Measurements from ENCODE around the gene TMEM168.

The TMEM168 gene

DNA sequence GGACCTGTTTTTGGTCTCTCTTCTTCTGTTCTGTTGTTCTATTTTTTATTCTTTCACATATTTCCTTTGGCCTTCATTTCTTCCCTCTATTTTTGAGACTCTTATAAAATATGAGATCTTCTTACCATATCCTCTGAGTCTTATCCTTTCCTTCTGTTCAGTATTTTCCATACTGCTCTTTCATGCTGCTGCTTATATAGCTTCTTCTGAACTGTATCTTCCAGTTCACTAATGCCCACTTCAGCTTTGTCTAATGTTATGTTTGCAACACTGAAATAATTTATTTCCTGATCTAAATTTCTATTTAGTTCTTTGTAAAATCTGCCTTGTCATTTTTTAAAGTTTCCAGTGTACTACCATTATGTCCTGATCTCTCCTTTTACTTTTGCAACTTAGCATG lies 12.8 kb downstream of the TMEM168 start:
- ATAC-seq, result no peak
- peak; percentile 77 for TF ChIP-seq ZFP30 (CRISPR knock-in tag; IDR thresholded peaks at IDR 0.05)
- TF ChIP-seq ARNTL (CRISPR knock-in tag; IDR thresholded peaks at IDR 0.05; ENCODE audit: borderline replicate concordance, low read depth), result no peak
- TF ChIP-seq OSR1 (CRISPR knock-in tag; IDR thresholded peaks at IDR 0.05), result no peak
- no peak for TF ChIP-seq ZNF8 (CRISPR knock-in tag; IDR thresholded peaks at IDR 0.05)

DNA sequence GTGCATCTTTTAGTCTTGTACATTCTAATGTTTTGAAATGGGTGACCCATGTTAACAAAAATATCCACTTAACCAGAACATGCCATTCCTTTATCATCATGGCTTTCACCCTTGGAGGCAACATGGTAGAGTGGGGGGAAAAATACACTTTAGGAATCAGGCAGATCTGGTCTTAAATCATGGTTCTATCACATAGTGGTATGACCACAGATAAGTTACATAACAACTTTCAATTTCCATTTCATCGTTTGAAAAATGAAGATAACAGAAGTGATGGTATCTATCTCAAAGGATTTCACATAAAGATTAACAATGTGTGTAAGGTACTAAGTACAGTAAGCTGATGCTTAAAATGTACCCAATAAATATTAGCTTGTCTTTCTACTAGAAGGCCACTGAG lies 19.0 kb downstream of the TMEM168 start:
- no peak for ATAC-seq
- TF ChIP-seq GLIS3 (CRISPR knock-in tag; IDR thresholded peaks at IDR 0.05) (no peak), OSR1 (CRISPR knock-in tag; IDR thresholded peaks at IDR 0.05) (no peak), ZC3H10 (CRISPR knock-in tag; IDR thresholded peaks at IDR 0.05) (no peak), TSHZ2 (CRISPR knock-in tag; IDR thresholded peaks at IDR 0.05) (no peak), ZNF565 (CRISPR knock-in tag; conservative IDR thresholded peaks at IDR 0.05; ENCODE audit: low read depth) (no peak), ZFP30 (CRISPR knock-in tag; IDR thresholded peaks at IDR 0.05) (no peak), TOX (CRISPR knock-in tag; IDR thresholded peaks at IDR 0.05; ENCODE audit: borderline replicate concordance) (no peak), BACH2 (CRISPR knock-in tag; IDR thresholded peaks at IDR 0.05; ENCODE audit: borderline replicate concordance) (no peak)

DNA sequence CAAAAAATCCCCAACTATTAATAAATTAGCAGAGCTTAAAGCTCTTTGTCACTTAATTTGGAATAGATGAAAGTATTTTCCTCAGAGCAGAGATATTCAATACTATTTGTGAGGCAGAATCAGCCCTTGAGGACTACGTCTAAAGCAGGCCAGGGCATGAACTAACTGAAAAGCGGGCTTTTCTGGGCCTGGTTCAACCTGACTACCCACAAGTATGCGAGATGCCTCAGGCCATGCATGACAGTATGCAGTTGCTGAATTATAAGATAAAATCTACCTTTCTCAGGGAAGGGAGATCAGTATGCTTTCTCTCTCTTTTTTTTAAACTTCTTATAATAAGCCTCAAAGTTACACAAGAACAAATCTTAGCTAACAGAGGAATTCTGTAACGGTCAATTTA lies 20.1 kb downstream of the TMEM168 start:
- peak; percentile 58; the same call in 2 of the 3 replicates for ATAC-seq
- TF ChIP-seq OSR1 (CRISPR knock-in tag; IDR thresholded peaks at IDR 0.05) (no peak), ZFP3 (CRISPR knock-in tag; IDR thresholded peaks at IDR 0.05) (no peak), CREB5 (CRISPR knock-in tag; IDR thresholded peaks at IDR 0.05; ENCODE audit: low read depth) (no peak), ZNF8 (CRISPR knock-in tag; IDR thresholded peaks at IDR 0.05) (no peak), ZNF70 (CRISPR knock-in tag; IDR thresholded peaks at IDR 0.05) (no peak), TCF4 (CRISPR knock-in tag; IDR thresholded peaks at IDR 0.05; ENCODE audit: borderline replicate concordance) (no peak), PATZ1 (CRISPR knock-in tag; IDR thresholded peaks at IDR 0.05; ENCODE audit: borderline replicate concordance) (no peak), SNAI2 (CRISPR knock-in tag; IDR thresholded peaks at IDR 0.05) (no peak), TSHZ2 (CRISPR knock-in tag; IDR thresholded peaks at IDR 0.05) (no peak), PPARA (CRISPR knock-in tag; IDR thresholded peaks at IDR 0.05; ENCODE audit: borderline replicate concordance) (no peak), TOX (CRISPR knock-in tag; IDR thresholded peaks at IDR 0.05; ENCODE audit: borderline replicate concordance) (no peak), ZFP30 (CRISPR knock-in tag; IDR thresholded peaks at IDR 0.05) (no peak), RARB (CRISPR knock-in tag; IDR thresholded peaks at IDR 0.05) (no peak), ARNTL (CRISPR knock-in tag; IDR thresholded peaks at IDR 0.05; ENCODE audit: borderline replicate concordance, low read depth) (no peak), CSDC2 (CRISPR knock-in tag; IDR thresholded peaks at IDR 0.05) (no peak)
- TF ChIP-seq, protein P1, sequence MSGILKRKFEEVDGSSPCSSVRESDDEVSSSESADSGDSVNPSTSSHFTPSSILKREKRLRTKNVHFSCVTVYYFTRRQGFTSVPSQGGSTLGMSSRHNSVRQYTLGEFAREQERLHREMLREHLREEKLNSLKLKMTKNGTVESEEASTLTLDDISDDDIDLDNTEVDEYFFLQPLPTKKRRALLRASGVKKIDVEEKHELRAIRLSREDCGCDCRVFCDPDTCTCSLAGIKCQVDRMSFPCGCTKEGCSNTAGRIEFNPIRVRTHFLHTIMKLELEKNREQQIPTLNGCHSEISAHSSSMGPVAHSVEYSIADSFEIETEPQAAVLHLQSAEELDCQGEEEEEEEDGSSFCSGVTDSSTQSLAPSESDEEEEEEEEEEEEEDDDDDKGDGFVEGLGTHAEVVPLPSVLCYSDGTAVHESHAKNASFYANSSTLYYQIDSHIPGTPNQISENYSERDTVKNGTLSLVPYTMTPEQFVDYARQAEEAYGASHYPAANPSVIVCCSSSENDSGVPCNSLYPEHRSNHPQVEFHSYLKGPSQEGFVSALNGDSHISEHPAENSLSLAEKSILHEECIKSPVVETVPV (CRISPR knock-in tag; IDR thresholded peaks at IDR 0.05), result no peak
- TF ChIP-seq, protein P2, sequence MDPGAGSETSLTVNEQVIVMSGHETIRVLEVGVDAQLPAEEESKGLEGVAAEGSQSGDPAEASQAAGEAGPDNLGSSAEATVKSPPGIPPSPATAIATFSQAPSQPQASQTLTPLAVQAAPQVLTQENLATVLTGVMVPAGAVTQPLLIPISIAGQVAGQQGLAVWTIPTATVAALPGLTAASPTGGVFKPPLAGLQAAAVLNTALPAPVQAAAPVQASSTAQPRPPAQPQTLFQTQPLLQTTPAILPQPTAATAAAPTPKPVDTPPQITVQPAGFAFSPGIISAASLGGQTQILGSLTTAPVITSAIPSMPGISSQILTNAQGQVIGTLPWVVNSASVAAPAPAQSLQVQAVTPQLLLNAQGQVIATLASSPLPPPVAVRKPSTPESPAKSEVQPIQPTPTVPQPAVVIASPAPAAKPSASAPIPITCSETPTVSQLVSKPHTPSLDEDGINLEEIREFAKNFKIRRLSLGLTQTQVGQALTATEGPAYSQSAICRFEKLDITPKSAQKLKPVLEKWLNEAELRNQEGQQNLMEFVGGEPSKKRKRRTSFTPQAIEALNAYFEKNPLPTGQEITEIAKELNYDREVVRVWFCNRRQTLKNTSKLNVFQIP (CRISPR knock-in tag; IDR thresholded peaks at IDR 0.05; ENCODE audit: borderline replicate concordance, low read depth), result no peak
